ENCODE data around the gene NPM1.

Gene NPM1

DNA sequence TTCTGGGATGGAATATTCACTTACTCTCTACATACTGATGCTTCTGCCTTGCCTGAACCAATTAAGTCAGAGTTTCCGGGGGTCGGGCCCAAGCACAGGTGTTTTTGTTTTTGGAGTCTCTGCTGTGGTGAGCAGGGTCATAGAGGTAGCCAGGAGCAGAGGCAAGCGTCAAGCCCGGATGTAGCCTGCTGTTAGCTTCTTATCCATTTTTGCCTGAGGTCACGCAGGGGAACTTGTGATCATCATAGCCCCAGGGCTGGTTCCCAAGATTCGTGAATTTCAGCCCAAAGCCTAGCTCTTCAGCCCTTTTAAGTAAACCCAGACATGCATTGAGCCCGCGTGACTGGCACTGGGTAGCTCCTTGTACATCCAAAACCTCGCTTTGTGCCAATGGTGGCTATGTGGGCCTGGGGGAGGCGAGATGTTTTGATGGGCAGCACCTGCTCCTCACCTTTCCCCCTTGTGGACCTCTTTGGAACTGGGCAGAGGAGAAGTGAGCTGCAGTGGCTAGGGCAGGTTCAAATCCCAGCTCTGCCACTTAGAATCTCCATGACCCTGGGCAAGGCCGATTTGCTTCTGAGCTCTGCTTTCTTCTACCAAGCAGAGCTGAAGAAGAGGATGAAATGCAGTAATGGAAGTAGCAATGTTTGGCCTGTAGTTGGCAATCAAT is 65.5 kb downstream of the NPM1 start:
- DNase-seq: no peak

- DNase-seq: no peak
Observed at GRCh38 chr5:171453988-171454387, 66.3 kb downstream of the NPM1 start.

- no peak for DNase-seq
Observed at GRCh38 chr5:171454549-171454948, 66.9 kb downstream of the NPM1 start.

- DNase-seq: no peak
Observed at GRCh38 chr5:171455522-171455921, 67.9 kb downstream of the NPM1 start.

DNA sequence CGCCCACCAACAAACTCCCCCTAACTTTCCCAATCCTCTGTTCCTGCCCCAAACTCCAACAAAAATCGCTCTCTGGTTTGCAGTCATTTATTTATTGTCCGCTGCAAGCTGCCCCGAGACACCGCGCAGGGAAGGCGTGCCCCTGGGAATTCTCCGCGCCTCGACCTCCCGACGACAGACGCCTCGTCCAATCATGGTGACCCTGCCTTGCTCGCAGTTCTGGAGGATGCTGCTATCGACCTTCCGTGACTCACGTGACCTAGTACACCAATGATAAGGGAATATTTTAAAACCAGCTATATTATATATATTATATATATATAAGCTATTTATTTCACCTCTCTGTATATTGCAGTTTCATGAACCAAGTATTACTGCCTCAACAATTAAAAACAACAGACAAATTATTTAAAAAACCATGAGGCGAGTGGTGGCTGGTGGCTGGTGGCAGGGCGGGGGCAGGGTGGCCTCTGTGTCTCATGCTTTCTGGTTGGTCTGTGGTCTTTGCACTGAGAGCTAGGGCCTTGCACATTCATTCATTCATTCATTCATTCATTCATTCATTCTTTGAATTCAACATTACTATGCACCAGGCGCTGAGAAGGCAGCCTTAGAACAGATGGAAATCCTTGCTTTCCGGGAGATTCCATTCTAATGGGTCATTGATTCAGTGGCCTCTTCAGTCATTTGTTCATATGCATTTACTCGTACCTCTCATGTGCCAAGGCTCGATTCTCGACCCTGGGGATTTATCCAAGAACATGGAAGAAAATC is 69.7 kb downstream of the NPM1 start:
- no peak for DNase-seq

GRCh38 chr5:171459839-171460238 is 72.2 kb downstream of the NPM1 start:
- DNase-seq: no peak

All from activated CD4-positive, alpha-beta T cell treated with anti-CD3 and anti-CD28 coated beads, Interleukin-2, Interleukin-6, amounts not matched to agents 100 ng/mL and 50 ng/mL, durations not matched to agents 16 hours and 8 hours (primary cell).